HL-60 (cell line): ENCODE data around the gene RPL6.
"Not testable (repeated sequence)": the region's sequence is repeated elsewhere in the genome, so short reads cannot be mapped to it uniquely, and the experiment has no call there.

Experiments used
- DNase-seq, 2 experiments: peaks; one replicate each; pipeline ENCODE4 v3.0.0-alpha.2; 2010 to 2020; ENCODE audit warnings: low read depth in 1 of 2, low spot score in 1 of 2
- H3K27ac ChIP-seq: fragments of 250-450 bp; sonication (Bioruptor Pico); replicated peaks from 2 replicates; pipeline ENCODE4 v1.5.1; 2020; ENCODE audit warnings: mild to moderate bottlenecking, moderate library complexity
- H3K27me3 ChIP-seq: fragments of 250-450 bp; sonication (Bioruptor Pico); 2 replicates; pipeline ENCODE4 v1.5.1; 2021; ENCODE audit warnings: mild to moderate bottlenecking, moderate library complexity; ENCODE audit not compliant: insufficient read depth, poor library complexity, severe bottlenecking
- H3K4me3 ChIP-seq: replicated peaks from 2 replicates; pipeline ENCODE4 v1.5.1; 2011; ENCODE audit warnings: mild to moderate bottlenecking, control low read depth, low read length; ENCODE audit not compliant: insufficient read depth
- GABPA ChIP-seq: IDR thresholded peaks from 2 replicates; pipeline ENCODE4 v1.6.1; 2012; ENCODE audit warnings: low read depth
- POLR2AphosphoS5 ChIP-seq: IDR thresholded peaks from 2 replicates; pipeline ENCODE4 v1.6.1; 2012; ENCODE audit warnings: low read depth
- SPI1 ChIP-seq: IDR thresholded peaks from 2 replicates; pipeline ENCODE4 v1.6.1; 2012; ENCODE audit warnings: low read depth, mild to moderate bottlenecking, borderline replicate concordance
- TF ChIP-seq, protein P1 (sequence below): IDR thresholded peaks from 2 replicates; pipeline ENCODE4 v1.6.1; 2012; ENCODE audit warnings: low read depth; ENCODE audit not compliant: insufficient replicate concordance
- TF ChIP-seq, protein P2 (sequence below): IDR thresholded peaks from one replicate; pipeline ENCODE4 v1.5.1; 2011; ENCODE audit warnings: low read length, control low read depth, inconsistent platforms; ENCODE audit not compliant: insufficient read depth

RPL6 gene

DNA sequence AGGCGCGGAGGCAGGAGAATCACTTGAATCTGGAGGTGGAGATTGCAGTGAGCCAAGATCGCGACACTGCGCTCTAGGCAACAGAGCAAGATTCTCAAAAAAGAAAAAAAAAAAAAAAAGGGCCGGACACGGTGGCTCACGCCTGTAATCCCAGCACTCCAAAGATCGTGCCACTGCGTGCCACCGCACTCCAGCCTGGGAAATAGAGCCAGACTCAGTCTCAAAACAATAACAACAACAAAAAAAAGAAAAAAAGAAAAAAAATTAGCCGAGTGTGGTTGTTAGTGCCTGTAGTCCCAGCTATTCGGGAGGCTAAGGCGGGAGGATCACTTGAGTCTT is 470 bp upstream of the RPL6 start:
- Histone ChIP-seq H3K4me3 (no peak overlapping the region), H3K27ac (no peak overlapping the region), H3K27me3 (no peaks in the 10 kb centered on the region)
- no peak for TF ChIP-seq GABPA
- TF ChIP-seq SPI1, result no peak
- TF ChIP-seq, protein P1, sequence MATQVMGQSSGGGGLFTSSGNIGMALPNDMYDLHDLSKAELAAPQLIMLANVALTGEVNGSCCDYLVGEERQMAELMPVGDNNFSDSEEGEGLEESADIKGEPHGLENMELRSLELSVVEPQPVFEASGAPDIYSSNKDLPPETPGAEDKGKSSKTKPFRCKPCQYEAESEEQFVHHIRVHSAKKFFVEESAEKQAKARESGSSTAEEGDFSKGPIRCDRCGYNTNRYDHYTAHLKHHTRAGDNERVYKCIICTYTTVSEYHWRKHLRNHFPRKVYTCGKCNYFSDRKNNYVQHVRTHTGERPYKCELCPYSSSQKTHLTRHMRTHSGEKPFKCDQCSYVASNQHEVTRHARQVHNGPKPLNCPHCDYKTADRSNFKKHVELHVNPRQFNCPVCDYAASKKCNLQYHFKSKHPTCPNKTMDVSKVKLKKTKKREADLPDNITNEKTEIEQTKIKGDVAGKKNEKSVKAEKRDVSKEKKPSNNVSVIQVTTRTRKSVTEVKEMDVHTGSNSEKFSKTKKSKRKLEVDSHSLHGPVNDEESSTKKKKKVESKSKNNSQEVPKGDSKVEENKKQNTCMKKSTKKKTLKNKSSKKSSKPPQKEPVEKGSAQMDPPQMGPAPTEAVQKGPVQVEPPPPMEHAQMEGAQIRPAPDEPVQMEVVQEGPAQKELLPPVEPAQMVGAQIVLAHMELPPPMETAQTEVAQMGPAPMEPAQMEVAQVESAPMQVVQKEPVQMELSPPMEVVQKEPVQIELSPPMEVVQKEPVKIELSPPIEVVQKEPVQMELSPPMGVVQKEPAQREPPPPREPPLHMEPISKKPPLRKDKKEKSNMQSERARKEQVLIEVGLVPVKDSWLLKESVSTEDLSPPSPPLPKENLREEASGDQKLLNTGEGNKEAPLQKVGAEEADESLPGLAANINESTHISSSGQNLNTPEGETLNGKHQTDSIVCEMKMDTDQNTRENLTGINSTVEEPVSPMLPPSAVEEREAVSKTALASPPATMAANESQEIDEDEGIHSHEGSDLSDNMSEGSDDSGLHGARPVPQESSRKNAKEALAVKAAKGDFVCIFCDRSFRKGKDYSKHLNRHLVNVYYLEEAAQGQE, result no peak
- no peak for TF ChIP-seq POLR2AphosphoS5
- TF ChIP-seq, protein P2, sequence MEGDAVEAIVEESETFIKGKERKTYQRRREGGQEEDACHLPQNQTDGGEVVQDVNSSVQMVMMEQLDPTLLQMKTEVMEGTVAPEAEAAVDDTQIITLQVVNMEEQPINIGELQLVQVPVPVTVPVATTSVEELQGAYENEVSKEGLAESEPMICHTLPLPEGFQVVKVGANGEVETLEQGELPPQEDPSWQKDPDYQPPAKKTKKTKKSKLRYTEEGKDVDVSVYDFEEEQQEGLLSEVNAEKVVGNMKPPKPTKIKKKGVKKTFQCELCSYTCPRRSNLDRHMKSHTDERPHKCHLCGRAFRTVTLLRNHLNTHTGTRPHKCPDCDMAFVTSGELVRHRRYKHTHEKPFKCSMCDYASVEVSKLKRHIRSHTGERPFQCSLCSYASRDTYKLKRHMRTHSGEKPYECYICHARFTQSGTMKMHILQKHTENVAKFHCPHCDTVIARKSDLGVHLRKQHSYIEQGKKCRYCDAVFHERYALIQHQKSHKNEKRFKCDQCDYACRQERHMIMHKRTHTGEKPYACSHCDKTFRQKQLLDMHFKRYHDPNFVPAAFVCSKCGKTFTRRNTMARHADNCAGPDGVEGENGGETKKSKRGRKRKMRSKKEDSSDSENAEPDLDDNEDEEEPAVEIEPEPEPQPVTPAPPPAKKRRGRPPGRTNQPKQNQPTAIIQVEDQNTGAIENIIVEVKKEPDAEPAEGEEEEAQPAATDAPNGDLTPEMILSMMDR, result no peak
- no peak for DNase-seq

DNA sequence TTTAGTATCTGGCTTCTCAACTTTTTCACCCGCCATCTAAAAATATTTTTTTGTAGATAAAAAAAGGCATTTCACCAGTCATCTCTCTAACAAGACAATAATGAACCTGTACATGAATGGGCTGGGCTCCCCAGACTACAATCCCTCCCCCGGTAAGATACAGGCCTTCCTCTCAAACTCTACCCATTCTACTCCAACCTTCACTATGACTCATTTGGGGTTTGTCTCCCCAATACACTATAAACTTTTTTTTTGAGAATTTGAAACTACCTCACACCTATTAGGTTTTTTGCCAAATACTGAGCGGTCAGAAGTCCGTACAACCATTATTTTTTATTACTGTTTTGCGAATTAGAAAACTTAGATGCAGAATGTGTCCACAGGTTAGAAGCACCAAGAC is 784 bp downstream of the RPL6 start:
- Histone ChIP-seq H3K4me3 (peak overlapping the region; percentile 61), H3K27ac (peak overlapping the region; percentile 92), H3K27me3 (no peaks in the 10 kb centered on the region)
- TF ChIP-seq POLR2AphosphoS5, result no peak
- no peak for TF ChIP-seq GABPA
- TF ChIP-seq, protein P2, result no peak
- TF ChIP-seq, protein P1, result no peak
- no peak for DNase-seq

DNA sequence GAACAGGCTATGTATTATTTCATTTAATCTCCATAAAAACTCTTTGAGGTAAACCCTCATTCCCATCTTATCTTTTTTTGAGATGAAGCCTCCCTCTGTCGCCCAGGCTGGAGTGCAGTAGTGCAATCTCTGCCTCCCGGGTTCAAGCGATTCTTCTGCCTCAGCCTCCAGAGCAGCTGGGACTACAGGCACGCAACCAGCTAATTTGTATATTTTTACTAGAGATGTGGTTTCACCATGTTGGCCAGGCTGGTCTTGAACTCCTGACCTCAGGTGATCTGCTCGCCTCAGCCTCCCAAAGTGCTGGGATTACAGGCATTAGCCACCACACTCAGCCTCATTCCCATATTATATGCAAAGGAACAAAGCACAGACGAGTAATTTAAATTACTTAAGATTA is 1.7 kb downstream of the RPL6 start:
- peak overlapping the region; percentile 61 for H3K4me3 ChIP-seq
- not testable (repeated sequence) for H3K27ac ChIP-seq

DNA sequence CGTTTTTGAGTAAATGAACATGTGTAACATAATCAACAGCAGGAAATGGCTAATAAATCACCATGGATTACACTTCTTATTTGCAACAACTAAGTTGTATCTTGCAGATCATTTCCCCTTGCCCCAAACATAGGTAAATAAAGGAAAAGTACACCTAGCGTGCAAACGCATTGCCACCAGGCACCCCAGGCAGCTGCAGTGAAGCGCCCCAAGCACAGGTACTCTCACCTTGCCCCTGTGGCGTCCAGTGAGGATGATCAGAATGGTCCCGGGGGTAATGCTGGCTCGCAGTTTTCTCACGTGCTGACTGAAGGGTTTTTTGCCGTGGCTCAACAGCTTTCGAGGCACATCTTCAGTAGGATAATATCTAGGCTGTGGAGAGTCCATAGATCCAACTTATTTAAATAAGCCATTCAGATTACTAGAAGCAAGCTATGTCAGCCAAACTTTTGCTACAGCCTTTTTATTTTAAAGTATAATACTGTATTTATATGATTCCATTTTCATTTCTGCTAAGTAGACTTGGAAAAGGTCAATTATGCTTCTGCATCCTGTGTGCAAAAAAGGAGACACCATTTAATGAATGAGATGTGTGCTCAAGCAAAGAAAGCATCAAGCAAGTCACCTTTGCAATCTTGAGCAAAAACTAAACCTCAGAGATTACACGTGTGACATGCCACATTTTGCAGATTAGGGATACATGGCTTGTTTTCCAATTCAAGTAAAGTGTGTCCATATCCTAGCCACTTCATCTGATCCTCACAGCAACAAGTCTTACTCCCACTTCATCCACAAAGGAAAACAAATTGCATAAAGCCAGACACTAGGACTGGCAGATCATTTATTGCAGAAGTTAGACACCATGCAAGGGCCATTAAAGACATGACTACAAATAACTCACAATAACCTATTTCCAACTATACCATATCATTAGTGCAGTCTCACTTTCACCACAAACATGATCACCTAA is 2.6 kb downstream of the RPL6 start:
- peak overlapping the region; percentile 61; the same call in 1 of the 2 replicates for H3K4me3 ChIP-seq

More for the DNA sequence above, 1.7 kb downstream of the RPL6 start:
- not testable (repeated sequence) for H3K27me3 ChIP-seq, DNase-seq

More for the DNA sequence above, 2.6 kb downstream of the RPL6 start:
- Histone ChIP-seq H3K27me3 (no peaks in the 10 kb centered on the region), H3K27ac (no peak overlapping the region)
- TF ChIP-seq POLR2AphosphoS5 (no peak), GABPA (no peak), SPI1 (no peak)
- TF ChIP-seq, protein P1, result no peak
- TF ChIP-seq, protein P2, result no peak
- no peak for DNase-seq
